Kidney (tissue), 14 donors: ENCODE results near the gene C14orf132. TPM values are rescaled to one million over a fixed set of nuclear protein-coding genes. Genes with fewer than 3 reads are reported as not detected.

Experiments
- DNase-seq, 5 donors: peaks; one replicate each; pipeline ENCODE4 v3.0.0-alpha.2; 2013 to 2020
- FAIRE-seq: peaks from 2 replicates; lab custom pipeline; 2012; peaks lifted over from hg19 to GRCh38; lab: Jason Lieb, UNC
- H3K27ac ChIP-seq, 2 donors: one replicate each; pipeline ENCODE4 v1.7.0; 2013; ENCODE audit warnings: low read depth in 2 of 2, low read length in 2 of 2, inconsistent platforms in 1 of 2
- H3K27me3 ChIP-seq: one replicate; pipeline ENCODE4 v1.7.1; 2013; ENCODE audit warnings: low read length, inconsistent platforms; ENCODE audit not compliant: control insufficient read depth, insufficient read depth
- H3K36me3 ChIP-seq, 3 donors: one replicate each; pipeline versions ENCODE4 v1.7.0 to v1.7.1; 2013; ENCODE audit warnings: low read length in 3 of 3, control low read depth in 1 of 3, inconsistent platforms in 1 of 3; ENCODE audit not compliant: insufficient read depth in 3 of 3, control insufficient read depth in 2 of 3
- H3K4me1 ChIP-seq, 3 donors: one replicate each; pipeline versions ENCODE4 v1.7.0 to v1.7.1; 2013; ENCODE audit warnings: low read length in 3 of 3, inconsistent platforms in 1 of 3, low read depth in 1 of 3; ENCODE audit not compliant: control insufficient read depth in 2 of 3, insufficient read depth in 2 of 3
- H3K4me3 ChIP-seq, 3 donors: one replicate each; pipeline versions ENCODE4 v1.7.0 to v1.8.1; 2013; ENCODE audit warnings: low read length in 3 of 3, control low read depth in 1 of 3, inconsistent platforms in 1 of 3
- H3K9ac ChIP-seq, 3 donors: one replicate each; pipeline versions ENCODE4 v1.7.0 to v1.7.1; 2013; ENCODE audit warnings: low read length in 3 of 3, control low read depth in 1 of 3, inconsistent platforms in 1 of 3
- H3K9me3 ChIP-seq, 3 donors: one replicate each; pipeline versions ENCODE4 v1.7.0 to v1.7.1; 2013; ENCODE audit warnings: low read length in 3 of 3, control low read depth in 1 of 3, inconsistent platforms in 1 of 3; ENCODE audit not compliant: control insufficient read depth in 2 of 3, insufficient read depth in 1 of 3
- CTCF ChIP-seq: IDR thresholded peaks from 3 replicates; pipeline ENCODE4 v1.5.1; 2012; ENCODE audit warnings: mild to moderate bottlenecking, moderate library complexity, borderline replicate concordance; ENCODE audit not compliant: insufficient read depth; ENCODE audit errors: extremely low read depth
- intact Hi-C: fragments of 100-400 bp; cut with DNase I; formaldehyde crosslinking; loops from one replicate; pipeline ENCODE4 v1.11.1; 2022
- polyA plus RNA-seq: library from polyadenylated mRNA; stranded (reverse); fragments of 350-450 nt; fragmentation: Illumina TruSeq; extraction: RNeasy Lipid Tissue Mini Kit (QIAGEN cat#74804); gene quantifications from one replicate; pipeline ENCODE4 v1.2.3, GENCODE V29; 2014; ENCODE audit warnings: low read depth, low replicate concordance; ENCODE audit not compliant: insufficient read depth
- total RNA-seq: library from RNA; stranded (reverse); fragmentation: NEBNext Ultra II Directional; extraction: Animal tissue kit (Norgen Biotek cat#: 25700); gene quantifications from one replicate; pipeline ENCODE4 v1.2.1, GENCODE V29; 2021
- donor health status: control.
- donor health status: control.
- donor health status: control.
- donor health status: control.
- donor health status: control.
- donor health status: DM: yes; HTN: yes; CAD: no.
- donor health status: Normal renal cell carcinoma (clear cell type).

The C14orf132 gene
- total and polyA plus RNA-seq, 2 donors from 2014 or later = 6.0 to 17.5 TPM

GRCh38 chr14:96135285-96135684, 96.1 kb downstream of the C14orf132 start:
- intact Hi-C loops = no loop called here
- no peaks in the 10 kb centered on the region for H3K27me3 ChIP-seq
- peaks cover 0 to 6% (median 0%) of the 10 kb centered on the region in 3 donors for H3K9me3 ChIP-seq
- no peak for TF ChIP-seq CTCF
- DNase-seq = peak in 2 of 5 donors; percentile 19 to 75
- H3K4me3 ChIP-seq = no peak overlapping the region
- no peak overlapping the region for H3K27ac ChIP-seq
- H3K36me3 ChIP-seq = no peaks in the 10 kb centered on the region
- FAIRE-seq = no peak
- H3K9ac ChIP-seq = no peak overlapping the region
- no peaks in the 10 kb centered on the region for H3K4me1 ChIP-seq

- H3K9me3 ChIP-seq = peaks cover 0 to 6% (median 0%) of the 10 kb centered on the region in 3 donors
- FAIRE-seq = no peak
- no peak for TF ChIP-seq CTCF
- peak in 1 of 5 donors; percentile 37 for DNase-seq
- H3K4me1 ChIP-seq = no peaks in the 10 kb centered on the region
- H3K9ac ChIP-seq = no peak overlapping the region
- no peaks in the 10 kb centered on the region for H3K36me3 ChIP-seq
- intact Hi-C loops = no loop called here
- H3K4me3 ChIP-seq = no peak overlapping the region
- H3K27me3 ChIP-seq = no peaks in the 10 kb centered on the region
- no peak overlapping the region for H3K27ac ChIP-seq
These were observed 97.3 kb downstream of the C14orf132 start for GRCh38 chr14:96136371-96137005.

- Histone ChIP-seq H3K4me1 (no peaks in the 10 kb centered on the region), H3K4me3 (no peak overlapping the region), H3K27ac (no peak overlapping the region), H3K27me3 (no peaks in the 10 kb centered on the region), H3K9ac (no peak overlapping the region), H3K9me3 (peaks cover 0 to 8% (median 0%) of the 10 kb centered on the region in 3 donors), H3K36me3 (no peaks in the 10 kb centered on the region)
- TF ChIP-seq CTCF = no peak
- intact Hi-C loops = no loop called here
- FAIRE-seq (no peak), DNase-seq (no peak)
These were observed 99.1 kb downstream of the C14orf132 start for GRCh38 chr14:96138241-96138640.
